Stimulated activated naive CD8-positive, alpha-beta T cell treated with anti-CD3 and anti-CD28 coated beads, Interleukin-15, Interleukin-2, amounts not matched to agents 100 U/mL and 50 U/mL, for 24 hours (primary cell): ENCODE results near the gene FAM171A2.
A peak's percentile ranks its signal among the peaks of the same experiment; 100 is the strongest.
"Not testable (repeated sequence)": the region's sequence is repeated elsewhere in the genome, so short reads cannot be mapped to it uniquely, and the experiment has no call there.

Experiments
- ATAC-seq: fragments of 150-1000 bp; cut with Tn5 transposase; one replicate; pipeline ENCODE4 v1.10.0; 2021
- DNase-seq: peaks from one replicate; pipeline ENCODE4 v3.0.0; 2021

The FAM171A2 gene

DNA sequence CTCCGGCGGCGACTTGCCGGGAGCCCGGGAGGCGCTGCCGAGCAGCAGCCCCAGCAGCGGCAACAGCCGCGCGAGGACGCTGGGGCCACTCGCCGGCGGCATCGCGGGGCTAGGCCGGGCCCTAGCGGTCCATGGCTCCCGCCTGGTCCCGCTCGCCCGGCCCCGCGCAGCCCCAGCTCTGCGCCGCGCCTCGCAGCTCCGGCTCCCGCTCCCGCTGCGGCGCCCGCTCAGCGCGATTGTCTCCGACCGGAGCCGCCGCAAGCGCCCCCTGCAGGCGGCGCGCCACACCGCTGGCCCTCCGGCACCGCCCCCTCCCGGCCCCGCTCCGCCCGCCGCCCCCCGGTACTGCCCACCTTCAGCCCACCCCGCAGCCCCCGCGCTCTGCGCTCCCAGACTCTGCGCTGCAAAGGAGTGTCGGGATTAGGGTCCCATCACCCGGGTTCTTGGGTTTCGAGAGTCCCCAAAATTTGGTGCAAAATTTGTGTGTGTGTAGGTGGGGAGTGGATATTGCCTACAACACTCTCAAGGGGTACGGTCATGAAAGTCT lies at the start of gene FAM171A2:
Gene FAM171A2, minus strand, starts transcription at position 241 of the 547 bp plus-strand sequence. Its CDS starts 139 bp downstream, at position 102.
- DNase-seq, result peak; percentile 82
- ATAC-seq, result peak; percentile 88

DNA sequence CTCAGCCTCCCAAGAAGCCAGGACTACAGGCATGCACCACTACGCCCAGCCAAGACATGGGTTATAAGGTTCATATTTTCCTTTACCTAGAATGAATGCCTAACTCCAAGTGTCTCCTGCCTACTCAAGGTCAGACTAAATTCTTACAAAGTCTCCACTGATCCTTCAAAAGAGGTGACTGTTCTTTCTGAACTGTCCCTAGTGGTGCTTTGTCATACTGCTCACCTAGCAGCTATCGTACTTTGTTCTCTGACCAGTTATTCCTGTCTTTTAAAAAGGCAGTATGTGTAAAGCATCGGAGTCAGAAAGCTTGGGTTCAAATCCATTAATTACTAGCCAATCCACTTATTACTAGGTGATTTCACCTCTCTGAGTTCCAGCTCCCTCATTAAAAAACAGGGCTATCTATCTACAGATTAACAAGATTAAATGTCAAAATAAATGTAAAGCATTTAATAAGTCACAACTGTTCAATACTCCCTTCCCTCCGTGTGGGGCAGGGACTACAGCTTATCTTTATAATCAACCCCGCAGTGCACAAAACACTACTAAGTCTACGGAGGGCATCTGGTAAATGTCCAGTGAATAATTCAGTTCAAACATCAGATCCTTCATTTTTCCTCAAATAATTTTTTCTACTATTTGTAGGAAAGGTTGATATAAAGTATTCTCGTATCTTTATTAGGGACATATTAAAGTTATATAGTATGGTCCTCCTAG lies 45.8 kb upstream of the FAM171A2 start:
- DNase-seq, result no peak
- ATAC-seq, result no peak

DNA sequence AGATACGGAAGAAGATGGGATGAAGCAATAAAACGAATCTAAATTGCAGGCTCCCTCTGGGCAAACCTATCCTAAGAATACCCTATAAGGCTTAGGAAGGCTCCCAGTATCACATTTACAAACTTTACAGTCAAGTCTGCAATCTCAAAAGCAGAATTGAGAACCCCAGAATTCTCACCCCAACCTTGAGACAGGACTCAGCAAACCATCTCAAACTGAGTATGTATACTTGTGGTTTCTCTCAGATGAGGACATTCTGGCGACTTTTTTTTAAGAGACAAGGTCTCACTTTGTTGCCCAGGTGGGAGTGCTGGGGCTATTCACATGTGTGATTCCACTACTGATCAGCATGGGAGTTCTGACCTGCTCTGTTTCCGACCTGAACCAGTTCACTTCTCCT lies 45.1 kb upstream of the FAM171A2 start:
- DNase-seq, result no peak
- ATAC-seq, result no peak

DNA sequence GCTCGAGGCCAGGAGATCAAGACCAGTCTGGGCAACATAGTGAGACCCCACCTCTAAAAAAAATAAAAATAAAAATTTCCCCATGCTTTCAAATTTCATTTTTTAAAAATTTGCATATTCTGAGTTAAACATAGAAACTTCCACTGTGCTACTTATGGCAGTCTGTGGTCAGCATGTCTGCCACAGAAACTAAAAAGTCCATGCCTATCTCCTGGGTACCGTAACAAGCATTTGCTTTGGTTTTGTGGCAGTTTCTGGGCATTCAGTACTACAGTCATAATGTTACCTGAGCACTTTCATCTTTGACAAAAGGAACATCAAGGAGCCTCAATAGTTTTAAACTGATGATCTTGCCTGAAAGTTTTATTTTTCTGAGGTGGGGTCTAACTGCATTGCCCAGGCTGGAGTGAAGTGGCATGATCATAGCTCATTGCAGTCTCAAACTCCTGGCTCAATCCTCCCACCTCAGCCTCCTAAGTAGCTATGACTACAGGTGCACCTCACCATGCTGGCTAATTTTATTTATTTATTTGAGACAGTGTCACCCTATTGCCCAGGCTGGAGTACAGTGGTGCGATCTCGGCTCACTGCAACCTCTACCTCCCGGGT lies 39.0 kb upstream of the FAM171A2 start:
- ATAC-seq, result peak; percentile 72
- no peak for DNase-seq

DNA sequence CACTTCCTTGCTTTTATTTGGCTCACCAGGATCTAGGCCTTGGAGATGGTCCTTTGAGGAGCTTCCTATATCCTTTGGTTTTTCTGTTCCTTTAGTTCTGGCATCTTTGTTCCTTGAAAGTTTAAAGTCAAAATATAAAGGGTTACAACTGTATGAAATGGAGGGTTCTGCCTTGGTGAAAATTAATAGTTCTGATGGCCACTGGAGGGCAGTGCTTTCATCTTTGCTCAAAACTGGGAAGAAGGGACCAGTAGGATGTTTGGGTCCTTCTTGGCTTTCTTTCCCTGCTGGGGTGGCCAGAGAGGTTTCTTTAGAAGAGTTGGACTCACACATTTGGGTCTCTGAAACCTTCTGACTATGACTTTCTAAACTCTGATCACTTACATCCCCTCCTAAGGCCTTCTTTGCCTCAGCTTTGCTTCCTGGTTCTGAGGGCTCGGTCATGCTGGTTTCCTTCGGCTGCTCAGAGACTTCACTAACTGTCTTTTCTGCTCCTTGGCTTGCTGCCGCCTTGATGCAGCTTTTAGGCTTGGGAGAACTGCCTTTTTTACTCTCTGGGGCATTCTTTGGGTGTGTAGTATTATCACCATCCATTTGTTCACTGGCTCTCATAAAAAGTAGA lies 36.7 kb upstream of the FAM171A2 start:
- DNase-seq (no peak), ATAC-seq (no peak)

DNA sequence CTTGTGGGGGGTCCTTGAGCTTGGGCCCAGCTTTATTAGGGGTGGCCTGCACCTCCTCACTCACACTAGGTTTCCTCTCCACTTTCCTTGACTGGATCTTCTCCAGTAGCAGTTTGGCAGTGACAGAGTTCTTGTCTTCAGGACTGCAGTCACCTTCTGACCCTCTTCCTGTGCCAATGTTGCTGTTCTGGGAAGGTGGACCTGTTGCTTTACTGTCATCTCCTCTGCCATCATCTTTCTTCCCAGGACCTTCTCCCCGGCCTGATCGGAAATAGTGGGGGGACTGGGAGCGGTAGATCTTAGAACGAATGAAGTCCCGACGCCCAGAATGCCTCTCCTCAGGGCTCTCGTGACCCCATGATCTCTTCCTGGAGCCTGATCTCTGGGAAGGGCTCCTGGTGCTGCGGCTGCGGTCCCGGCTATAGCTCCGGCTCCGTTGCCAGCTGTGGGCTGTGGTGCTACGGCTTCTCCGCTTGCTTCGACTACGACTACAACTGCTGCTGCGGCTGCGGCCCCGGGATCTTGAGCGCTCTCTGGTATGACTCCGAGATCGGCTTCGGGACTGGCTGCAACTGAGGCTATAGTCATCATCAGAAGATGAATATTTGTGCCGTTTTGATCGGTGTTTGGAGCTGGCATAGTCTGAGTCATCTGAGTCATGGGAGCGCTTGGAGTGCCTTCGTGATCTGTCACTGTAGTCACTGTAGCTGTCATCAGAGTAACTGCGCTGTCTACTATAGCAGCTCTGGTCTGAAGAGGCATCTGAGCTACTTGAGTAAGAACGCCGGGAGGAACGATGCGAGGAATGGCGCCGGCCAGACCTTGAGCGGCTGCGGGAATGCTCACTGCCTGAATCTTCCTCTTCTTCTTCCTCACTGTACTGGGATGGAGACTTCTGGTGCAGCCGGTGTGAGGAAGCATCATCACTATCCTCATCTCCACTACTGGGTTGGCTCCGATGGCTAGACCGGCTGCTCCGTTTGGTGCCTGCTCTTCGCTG lies 35.3 kb upstream of the FAM171A2 start:
- no peak for ATAC-seq

DNA sequence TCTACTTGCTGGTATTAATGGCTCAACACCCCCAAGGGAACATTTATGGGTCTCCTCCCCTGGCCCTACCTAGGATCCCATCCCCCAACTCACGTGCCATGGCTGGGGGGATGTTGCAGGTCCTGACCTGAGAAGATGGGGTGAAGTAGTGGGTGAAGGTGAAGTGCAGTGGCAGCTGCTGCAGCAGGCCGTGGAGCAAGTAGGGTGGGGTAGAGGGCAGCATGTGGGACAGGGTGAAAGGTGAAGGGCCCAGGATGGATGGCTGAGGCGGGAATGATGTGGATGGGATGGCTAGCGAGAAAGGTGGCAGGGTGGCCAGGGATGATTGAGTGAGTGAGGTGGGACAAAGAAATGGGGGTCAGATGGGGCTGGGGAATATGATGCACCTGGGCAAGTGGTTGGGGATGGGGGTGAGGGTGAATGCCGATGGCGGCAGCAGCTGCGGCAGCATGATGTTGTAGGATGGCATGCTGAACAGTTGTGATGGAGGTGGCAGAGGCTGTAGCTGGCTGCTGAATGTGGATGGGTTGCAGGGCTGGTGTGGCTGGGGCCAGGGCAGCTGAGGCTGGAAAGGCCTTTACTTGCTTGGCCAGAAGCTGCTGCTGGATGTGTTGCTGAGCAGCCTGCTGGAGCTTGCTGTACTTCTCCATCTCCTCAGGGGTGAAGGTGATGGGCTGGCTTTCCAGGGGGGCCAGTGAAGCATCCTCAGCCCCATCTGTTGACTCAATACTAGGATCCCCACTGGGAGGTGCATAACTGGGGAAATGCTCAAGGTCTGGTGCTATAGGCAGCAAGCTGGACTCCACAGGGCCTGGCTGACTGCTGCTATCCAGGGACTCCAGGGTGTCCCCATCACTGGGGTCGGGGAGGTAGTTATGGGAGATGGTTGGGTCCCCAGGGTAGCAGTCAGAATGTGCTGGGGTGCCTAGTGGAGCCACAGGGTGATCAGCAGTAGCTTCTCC lies 34.1 kb upstream of the FAM171A2 start:
- ATAC-seq (peak; percentile 15), DNase-seq (no peak)

More for the DNA sequence above, 35.3 kb upstream of the FAM171A2 start:
- no peak for DNase-seq

DNA sequence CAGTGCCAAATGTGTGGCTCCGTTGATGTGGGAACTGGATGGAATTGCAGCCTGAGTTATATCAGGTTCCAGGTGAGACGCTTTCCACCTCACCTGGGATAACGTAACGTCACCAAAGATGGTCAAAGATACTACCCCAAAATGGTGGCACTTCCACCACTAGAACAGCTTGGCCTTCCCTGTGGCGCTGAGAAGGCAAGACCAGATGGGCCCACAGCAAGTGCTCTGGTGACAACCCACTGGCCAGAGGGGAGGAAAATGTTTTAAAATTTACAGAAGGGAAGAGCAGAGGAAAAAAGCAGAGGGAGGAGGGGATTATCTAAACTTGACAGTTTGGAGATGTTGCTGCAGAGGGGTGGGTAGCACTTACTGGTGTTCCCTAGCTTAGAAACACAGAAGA lies 33.3 kb upstream of the FAM171A2 start:
- ATAC-seq, result no peak
- DNase-seq, result no peak

DNA sequence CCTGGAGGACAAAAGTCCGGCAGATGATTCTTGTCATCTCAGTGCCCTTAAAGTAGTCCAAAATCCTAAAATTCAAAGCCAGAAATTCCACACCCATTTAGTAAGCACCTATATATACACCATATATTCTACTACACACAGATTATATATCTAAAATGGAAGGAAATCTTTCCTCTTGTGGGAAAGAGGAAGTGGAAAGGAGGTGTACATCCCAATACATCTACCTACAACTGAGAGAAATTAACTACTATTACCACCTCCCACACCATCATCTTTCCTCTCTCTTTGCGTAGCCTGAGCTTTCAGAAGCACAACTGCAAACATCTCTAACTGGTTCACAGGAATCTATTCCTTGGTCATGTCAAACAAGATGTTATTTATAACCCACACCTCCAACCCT lies 31.2 kb upstream of the FAM171A2 start:
- no peak for DNase-seq
- no peak for ATAC-seq

DNA sequence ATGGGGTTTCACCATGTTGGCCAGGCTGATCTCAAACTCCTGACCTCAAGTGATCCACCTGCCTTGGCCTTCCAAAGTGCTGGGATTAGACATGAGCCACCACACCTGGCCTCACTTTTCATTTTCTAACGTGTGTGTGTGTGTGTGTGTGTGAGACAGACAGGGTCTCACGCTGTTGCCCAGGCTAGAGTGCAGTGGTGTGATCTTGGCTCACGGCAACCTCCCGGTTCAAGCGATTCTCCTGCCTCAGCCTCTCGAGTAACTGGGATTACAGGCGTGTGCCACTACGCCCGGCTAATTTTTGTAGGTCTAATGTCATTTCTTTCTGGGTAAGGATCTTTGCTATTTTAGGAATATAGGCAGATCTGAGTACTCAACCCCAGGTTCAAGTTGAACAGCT lies 30.5 kb upstream of the FAM171A2 start:
- ATAC-seq, DNase-seq: not testable (repeated sequence)

DNA sequence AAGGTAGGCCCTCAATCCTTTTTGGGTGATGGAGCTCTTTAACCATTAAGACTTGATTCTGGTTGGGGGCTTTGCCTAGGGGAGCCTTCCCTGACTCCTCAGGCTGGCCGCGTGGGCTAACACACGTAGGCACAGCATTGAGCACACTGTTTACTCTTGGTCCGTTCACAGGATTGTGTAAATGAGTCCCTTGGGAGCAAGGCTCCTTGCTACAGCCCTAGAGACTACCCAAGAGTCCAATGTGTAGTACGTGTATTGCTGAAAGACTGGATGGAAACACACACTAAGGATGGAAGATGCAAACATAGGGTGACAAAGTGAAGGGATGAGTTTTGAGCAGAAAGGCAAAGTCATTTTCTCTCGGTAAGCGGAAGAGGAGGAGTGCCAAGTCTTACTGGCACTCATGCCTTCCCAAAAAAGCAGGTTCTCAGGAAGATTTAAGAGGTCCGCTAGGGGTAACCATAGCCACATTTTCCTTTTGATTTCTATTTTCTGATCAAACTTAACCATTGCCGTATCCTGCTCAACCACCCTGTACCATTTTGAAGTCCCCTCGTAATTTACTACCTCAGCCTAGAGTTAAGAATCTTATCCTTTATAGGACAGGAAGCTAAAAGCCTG lies 26.7 kb upstream of the FAM171A2 start:
- DNase-seq (no peak), ATAC-seq (no peak)

DNA sequence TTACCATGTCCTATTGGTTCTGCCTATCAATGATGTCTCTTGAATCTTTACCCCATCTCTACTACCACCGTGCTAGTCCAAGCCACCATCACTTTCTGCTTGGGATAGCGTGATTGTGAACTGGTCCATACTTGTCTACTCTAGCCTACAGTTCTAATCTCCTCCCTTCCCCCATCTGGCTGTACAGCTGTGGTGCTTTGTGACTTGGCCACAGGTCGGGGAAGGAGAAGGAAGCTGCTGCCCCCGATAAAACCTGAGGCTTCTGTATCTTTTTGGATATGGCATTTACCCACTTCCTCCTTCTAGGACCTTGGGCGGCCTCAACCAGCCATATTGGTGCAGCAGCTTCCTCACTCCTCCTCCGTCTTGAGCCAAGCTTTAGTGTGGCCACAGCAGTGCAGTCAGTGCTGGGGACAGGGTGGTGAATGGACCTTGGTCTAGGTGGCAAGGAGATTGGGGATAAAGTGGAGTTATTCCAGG lies 26.1 kb upstream of the FAM171A2 start:
- DNase-seq, result no peak
- ATAC-seq, result no peak

DNA sequence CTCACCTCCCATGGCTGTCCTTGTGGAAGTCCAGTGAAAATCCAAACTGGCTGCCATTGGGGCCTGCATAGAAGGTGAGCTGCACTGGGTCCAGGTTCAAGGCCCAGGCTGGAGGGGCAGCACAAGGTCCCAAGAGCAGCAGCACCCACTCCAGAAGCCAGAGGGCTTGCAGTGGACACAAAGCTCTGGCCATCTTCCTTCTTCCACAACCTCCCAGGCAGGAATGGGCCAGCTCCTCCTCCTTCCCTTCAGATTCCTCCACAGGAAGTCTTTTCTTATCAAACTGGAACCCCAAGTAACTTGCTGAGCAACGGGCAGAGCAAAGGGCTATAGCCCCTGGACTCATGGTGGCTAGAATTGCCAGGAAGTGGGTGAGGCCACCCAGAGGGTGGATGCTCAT lies 25.6 kb upstream of the FAM171A2 start, which contains the start of gene ITGA2B:
Gene ITGA2B, minus strand, starts transcription at position 369 of the 400 bp plus-strand sequence. Its CDS starts 176 bp downstream, at position 193.
- ATAC-seq (no peak), DNase-seq (no peak)

DNA sequence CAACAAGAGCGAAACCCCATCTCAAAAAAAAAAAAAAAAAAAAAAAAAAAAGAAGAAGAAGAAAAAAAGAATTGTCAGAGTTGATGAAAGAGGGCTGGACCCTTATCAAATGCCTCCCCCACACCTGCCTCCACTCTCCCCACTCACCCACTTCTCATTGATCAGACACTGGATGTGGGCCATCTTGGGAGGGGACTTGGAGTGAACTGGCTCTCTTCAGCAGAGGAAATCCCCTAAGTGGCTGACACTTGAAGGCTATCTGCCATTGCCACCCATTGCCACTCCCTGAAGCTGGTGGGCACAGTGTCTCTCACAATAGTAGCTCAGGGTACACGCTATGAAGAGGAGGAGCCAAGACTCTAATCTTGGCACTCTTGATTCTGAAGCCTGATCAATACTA lies 24.2 kb upstream of the FAM171A2 start:
- ATAC-seq, result no peak

DNA sequence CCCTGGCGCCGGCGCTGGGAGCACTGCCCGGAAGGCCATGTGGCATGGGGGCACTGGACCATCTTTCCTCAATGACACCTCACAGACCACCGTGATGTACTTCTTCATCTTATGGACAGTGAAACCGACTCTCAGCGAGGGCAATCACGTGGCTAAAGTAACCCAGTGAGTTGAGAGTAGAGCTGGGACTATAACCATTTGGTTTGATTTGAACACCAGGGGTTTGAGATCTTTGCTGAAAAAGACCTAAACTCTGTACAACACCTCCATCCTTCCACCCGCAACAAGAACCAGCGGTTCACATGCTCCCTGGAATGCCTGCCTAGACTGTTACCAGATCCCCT lies 22.5 kb upstream of the FAM171A2 start:
- ATAC-seq (no peak), DNase-seq (no peak)

More for the DNA sequence above, 24.2 kb upstream of the FAM171A2 start:
- DNase-seq, result no peak

DNA sequence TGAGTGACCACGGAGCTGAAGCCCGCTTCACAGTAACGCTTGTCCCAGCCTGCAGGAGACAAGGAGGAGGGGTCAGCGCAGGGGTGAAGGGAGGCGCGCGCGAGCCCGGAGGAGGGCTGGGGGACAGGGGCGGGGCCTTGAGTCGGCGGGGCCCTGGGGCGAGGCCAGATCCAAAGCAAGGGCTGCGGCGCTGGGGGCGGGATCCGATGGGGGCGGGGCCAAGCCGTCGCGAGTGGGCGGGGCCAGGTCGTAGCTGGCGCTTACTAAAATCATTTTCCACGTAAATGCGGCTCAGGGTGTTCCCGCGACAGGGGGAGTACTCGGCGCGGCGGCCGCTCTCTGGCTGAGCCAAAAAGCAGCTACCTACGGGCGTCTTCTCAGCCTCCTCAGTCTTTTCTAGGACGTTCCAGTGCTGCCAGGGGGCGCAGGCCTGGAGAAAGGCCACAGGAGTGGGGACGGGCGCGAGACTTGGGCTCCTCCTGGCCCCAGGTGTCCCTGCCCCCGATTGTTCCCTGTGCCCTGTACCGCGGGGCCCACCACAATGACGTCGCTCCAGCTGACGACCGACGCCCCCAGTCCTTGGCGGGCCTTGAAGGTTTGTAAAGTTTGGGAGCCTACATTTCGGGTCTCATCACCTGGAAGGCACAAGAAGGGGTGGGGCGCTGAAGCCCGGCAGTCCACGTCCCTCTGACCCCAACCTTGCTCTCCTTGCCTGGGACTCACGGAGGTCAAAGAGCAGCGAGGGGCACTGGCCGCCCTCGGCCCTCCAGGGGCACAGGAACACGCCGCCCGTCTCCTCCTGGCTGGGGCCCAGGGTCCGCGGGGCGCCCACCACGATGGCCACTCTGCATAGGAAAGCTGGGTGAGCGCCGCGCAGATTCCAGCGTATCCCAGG lies 21.9 kb upstream of the FAM171A2 start:
- peak; percentile 87 for ATAC-seq

DNA sequence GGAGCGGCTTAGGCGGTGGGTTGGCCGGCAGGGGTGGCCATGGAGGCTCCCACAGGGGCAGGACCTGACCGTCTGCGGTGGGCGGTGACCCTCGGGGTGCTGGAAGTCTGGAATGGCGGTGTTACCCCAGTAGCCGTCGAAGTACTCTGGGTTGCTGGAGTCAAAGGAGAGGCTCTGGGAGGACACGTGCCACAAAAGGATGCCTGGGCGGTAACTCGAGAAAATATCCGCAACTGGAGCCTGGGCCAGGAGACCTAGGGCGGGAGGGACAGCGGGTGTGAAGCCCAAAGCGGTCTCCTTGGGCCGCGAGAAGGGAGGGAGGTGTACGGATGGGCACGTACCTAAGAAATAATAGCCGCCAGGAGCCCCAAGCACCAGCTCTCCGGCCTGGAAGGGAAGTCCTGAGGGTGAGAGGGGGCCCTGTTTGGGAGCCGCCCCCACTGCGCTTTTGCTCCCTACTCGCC lies 21.2 kb upstream of the FAM171A2 start:
- no peak for ATAC-seq

More for the DNA sequence above, 21.9 kb upstream of the FAM171A2 start:
- DNase-seq, result peak; percentile 88

DNA sequence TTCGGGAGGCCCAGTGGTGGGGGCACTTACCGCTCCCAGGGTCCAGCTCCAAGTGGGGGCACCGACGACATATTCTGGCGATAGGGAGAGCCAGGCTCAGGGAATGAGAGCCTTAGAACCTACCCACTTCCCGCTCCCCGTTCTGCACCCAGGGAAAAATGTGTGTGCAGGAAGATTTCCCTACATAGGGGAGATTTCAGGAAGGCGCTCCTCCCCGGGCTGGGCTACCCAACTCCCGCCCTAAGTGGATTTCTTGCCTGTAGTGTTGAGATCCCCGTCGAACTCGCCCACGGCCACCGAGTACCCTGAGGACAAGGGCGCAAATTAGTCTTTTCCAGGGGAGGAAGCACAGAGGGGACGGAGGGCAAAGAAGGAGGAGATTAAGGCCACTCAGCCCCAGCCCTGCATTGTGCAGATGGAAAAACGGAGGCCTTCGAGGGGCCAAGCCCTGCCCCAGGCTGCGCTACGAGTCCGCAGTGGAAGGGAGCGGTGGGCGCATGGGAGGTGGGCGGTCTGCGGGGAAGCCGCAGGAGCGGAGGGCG lies 20.7 kb upstream of the FAM171A2 start:
- ATAC-seq, result no peak
- DNase-seq, result no peak

More for the DNA sequence above, 21.2 kb upstream of the FAM171A2 start:
- no peak for DNase-seq
